ENCODE results near the gene INTS13. TPM values are rescaled to one million over a fixed set of nuclear protein-coding genes. Genes with fewer than 3 reads are reported as not detected.
"Not testable (repeated sequence)": the region's sequence is repeated elsewhere in the genome, so short reads cannot be mapped to it uniquely, and the experiment has no call there.

Gene INTS13
- total and polyA plus RNA-seq, 4 donors: 33.1 to 35.3 (median 34.5) TPM

DNA sequence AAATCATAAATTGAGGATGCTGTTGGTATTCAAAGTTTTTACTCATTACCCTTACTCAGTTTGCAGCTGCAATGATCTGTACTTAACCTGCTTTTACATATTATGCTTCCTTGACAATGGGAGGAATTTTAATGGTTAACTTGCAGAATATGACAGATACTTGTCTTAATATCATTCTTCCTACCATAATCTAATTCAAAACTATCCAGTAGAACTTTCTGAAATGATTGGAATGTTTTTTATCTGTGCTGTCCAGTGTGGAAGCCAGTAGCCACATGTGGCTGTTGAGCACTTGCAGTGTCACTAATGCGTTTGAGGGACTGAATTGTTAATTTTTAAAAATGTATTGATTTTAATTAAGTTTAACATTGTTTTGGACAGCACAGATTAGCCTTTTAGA, 24.0 kb upstream of the INTS13 start:
- DNase-seq (ENCODE audit: low read depth in 4 of 6, low spot score in 6 of 6): no peak
- H3K36me3 ChIP-seq (ENCODE audit: control insufficient read depth, insufficient read depth, low read length): peaks cover 3% of the 10 kb centered on the region
- H3K4me1 ChIP-seq (ENCODE audit: control insufficient read depth, insufficient read depth, low read length): no peaks in the 10 kb centered on the region
- H3K9me3 ChIP-seq (ENCODE audit: control insufficient read depth, insufficient read depth, low read length): no peaks in the 10 kb centered on the region
- no peak overlapping the region for H3K27ac ChIP-seq (ENCODE audit: low read depth, low read length)
- H3K27me3 ChIP-seq (ENCODE audit: control insufficient read depth, insufficient read depth, low read length): no peaks in the 10 kb centered on the region
- no peak overlapping the region for H3K4me3 ChIP-seq (ENCODE audit: low read depth, low read length)
- 100% methylated on average over 1 of the region's 1 CpG for WGBS (ENCODE audit: insufficient coverage)

DNA sequence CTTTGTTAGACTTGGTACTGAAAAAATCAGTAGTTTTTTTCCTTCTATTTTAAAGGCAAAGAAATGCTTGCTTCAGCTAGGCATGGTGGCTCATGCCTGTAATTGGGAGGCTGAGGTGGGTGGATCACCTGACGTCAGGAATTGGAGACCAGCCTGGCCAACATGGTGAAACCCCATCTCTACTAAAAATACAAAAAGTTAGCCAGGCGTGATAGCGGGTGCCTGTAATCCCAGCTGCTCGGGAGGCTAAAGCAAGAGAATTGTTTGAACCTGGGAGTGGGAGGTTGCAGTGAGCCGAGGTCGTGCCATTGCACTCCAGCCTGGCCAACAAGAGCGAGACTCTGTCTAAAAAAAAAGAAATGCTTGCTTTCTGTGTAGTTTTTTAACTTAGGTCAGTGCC, 23.6 kb upstream of the INTS13 start:
- H3K36me3 ChIP-seq (ENCODE audit: control insufficient read depth, insufficient read depth, low read length); DNase-seq (ENCODE audit: low read depth in 4 of 6, low spot score in 6 of 6); H3K4me1 ChIP-seq (ENCODE audit: control insufficient read depth, insufficient read depth, low read length); H3K27me3 ChIP-seq (ENCODE audit: control insufficient read depth, insufficient read depth, low read length); H3K4me3 ChIP-seq (ENCODE audit: low read depth, low read length); H3K27ac ChIP-seq (ENCODE audit: low read depth, low read length); H3K9me3 ChIP-seq (ENCODE audit: control insufficient read depth, insufficient read depth, low read length): not testable (repeated sequence)
- WGBS (ENCODE audit: insufficient coverage): 88% methylated on average over 5 of the region's 7 CpGs

DNA sequence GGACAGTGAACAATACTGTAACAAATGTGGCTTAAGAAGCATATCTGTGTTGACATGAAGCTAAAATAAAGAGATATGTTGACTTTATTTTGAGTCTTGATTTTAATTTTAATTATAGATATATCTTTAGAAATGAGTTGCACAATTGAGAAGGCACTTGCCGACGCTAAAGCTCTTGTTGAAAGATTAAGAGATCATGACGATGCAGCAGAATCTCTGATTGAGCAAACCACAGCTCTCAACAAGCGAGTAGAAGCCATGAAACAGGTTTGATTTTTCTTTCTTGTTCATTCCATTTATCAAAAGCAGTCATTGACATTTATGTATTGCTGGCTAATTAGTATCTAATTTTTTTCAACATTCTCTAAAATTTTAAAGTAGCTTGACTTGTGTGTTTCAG, 16.2 kb upstream of the INTS13 start:
- Histone ChIP-seq H3K4me3 (ENCODE audit: low read depth, low read length) (no peak overlapping the region), H3K4me1 (ENCODE audit: control insufficient read depth, insufficient read depth, low read length) (no peaks in the 10 kb centered on the region), H3K9me3 (ENCODE audit: control insufficient read depth, insufficient read depth, low read length) (no peaks in the 10 kb centered on the region), H3K36me3 (ENCODE audit: control insufficient read depth, insufficient read depth, low read length) (peaks cover 3% of the 10 kb centered on the region), H3K27ac (ENCODE audit: low read depth, low read length) (no peak overlapping the region), H3K27me3 (ENCODE audit: control insufficient read depth, insufficient read depth, low read length) (no peaks in the 10 kb centered on the region)
- WGBS (ENCODE audit: insufficient coverage): 100% methylated on average over 2 of the region's 4 CpGs
- DNase-seq (ENCODE audit: low read depth in 4 of 6, low spot score in 6 of 6): no peak

DNA sequence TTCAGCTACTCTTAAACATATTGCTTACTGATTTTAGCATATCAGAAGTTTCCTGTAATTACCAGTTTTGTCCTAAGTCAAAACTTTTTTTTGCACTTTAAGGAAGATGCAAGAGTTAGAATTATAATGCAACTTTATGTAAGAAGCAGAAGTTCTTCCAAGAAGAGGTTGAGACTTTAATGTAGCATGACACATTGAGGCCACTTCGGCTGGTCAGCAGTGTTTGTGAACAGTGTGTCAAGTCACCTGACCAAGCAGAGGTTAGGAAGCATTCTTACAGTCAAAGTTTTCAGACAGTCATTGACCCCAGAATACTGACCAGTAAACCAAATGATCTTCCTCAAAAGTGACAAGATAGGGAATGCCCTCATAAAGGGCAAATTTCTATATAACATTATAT, 15.7 kb upstream of the INTS13 start:
- H3K4me3 ChIP-seq (ENCODE audit: low read depth, low read length): no peak overlapping the region
- DNase-seq (ENCODE audit: low read depth in 4 of 6, low spot score in 6 of 6): no peak
- no peaks in the 10 kb centered on the region for H3K4me1 ChIP-seq (ENCODE audit: control insufficient read depth, insufficient read depth, low read length)
- no peaks in the 10 kb centered on the region for H3K9me3 ChIP-seq (ENCODE audit: control insufficient read depth, insufficient read depth, low read length)
- no peaks in the 10 kb centered on the region for H3K27me3 ChIP-seq (ENCODE audit: control insufficient read depth, insufficient read depth, low read length)
- peaks cover 3% of the 10 kb centered on the region for H3K36me3 ChIP-seq (ENCODE audit: control insufficient read depth, insufficient read depth, low read length)
- WGBS (ENCODE audit: insufficient coverage): 78% methylated on average over 1 of the region's 1 CpG
- H3K27ac ChIP-seq (ENCODE audit: low read depth, low read length): no peak overlapping the region

DNA sequence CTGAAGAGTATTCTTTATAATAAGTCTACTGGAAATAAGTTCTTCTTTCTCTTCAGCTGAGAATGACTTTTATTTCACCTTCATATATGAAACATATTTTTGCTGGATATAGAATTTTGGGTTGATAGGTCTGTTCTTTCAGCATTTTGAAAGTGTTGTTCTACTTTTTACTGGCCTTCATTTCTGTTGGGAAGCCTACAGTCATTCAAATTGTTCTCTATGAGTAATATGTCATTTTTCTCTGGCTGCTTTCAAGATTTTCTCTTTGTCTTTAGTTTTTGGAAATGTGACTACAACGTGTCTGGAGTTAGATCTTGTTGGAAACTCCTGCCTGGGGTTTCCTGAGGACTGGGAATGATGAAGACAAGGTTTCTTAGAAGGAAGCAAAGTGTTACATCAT, 10.5 kb upstream of the INTS13 start:
- no peaks in the 10 kb centered on the region for H3K4me1 ChIP-seq (ENCODE audit: control insufficient read depth, insufficient read depth, low read length)
- H3K4me3 ChIP-seq (ENCODE audit: low read depth, low read length): no peak overlapping the region
- DNase-seq (ENCODE audit: low read depth in 4 of 6, low spot score in 6 of 6): no peak
- peaks cover 3% of the 10 kb centered on the region for H3K9me3 ChIP-seq (ENCODE audit: control insufficient read depth, insufficient read depth, low read length)
- no peaks in the 10 kb centered on the region for H3K36me3 ChIP-seq (ENCODE audit: control insufficient read depth, insufficient read depth, low read length)
- H3K27me3 ChIP-seq (ENCODE audit: control insufficient read depth, insufficient read depth, low read length): no peaks in the 10 kb centered on the region
- H3K27ac ChIP-seq (ENCODE audit: low read depth, low read length): no peak overlapping the region
- 100% methylated on average over 1 of the region's 1 CpG for WGBS (ENCODE audit: insufficient coverage)

DNA sequence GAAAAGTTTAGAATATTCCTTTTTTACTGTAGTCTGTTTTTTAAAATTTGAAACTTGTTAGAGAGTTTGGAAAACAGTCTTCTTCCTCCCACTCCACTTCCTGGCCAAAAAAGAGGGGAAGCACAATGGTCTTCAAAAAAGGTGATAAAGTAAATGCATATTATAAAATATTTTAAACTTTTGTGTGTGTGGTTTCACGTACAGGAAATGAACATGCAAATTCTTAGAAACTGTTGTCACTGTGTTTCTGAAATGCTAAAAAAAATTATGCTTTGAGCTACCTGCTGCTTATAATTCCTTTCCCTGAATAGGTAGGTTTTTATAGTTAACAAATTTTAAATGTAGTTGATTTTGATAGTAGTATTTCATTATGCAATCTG, 3.4 kb upstream of the INTS13 start:
- Histone ChIP-seq H3K9me3 (ENCODE audit: control insufficient read depth, insufficient read depth, low read length) (peaks cover 3% of the 10 kb centered on the region), H3K36me3 (ENCODE audit: control insufficient read depth, insufficient read depth, low read length) (no peaks in the 10 kb centered on the region), H3K27ac (ENCODE audit: low read depth, low read length) (no peak overlapping the region), H3K27me3 (ENCODE audit: control insufficient read depth, insufficient read depth, low read length) (no peaks in the 10 kb centered on the region), H3K4me1 (ENCODE audit: control insufficient read depth, insufficient read depth, low read length) (no peaks in the 10 kb centered on the region), H3K4me3 (ENCODE audit: low read depth, low read length) (no peak overlapping the region)
- no peak for DNase-seq (ENCODE audit: low read depth in 4 of 6, low spot score in 6 of 6)
- WGBS (ENCODE audit: insufficient coverage): no CpG with 5 or more reads among the region's 1 CpG

DNA sequence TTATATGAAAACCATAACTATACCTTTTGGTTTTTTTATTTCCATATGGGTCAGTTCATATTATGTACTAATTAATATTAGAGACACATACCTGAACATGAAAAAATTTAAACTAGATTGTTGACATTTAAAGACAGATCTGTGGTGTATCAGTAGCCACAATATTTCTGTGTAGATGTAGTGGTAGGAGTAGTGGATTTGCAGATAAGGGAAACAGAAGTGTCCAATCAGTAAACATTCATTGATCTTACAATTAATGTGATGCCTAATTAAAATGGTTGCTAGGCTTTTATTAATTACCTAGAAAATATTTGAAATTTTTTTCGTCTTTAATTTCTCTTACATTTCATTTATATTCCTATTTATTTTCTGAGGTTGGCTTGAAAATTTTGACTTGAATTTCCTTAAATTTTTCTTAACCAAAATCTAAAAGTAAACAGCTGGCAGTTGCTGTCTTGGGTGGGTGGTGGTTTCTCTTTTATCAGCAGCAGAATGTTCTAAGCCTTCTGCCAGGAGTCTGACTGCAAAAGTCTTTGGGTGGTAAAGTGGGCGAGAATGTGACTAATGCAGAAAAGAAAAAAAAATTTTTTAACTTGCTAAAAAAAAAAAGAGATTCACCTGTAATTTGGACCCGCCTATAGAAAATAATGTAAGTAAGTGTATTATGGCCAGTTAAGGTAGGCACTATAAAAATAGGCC, 2.9 kb upstream of the INTS13 start:
- no peak for DNase-seq (ENCODE audit: low read depth in 4 of 6, low spot score in 6 of 6)
- H3K4me3 ChIP-seq (ENCODE audit: low read depth, low read length): no peak overlapping the region
- no peaks in the 10 kb centered on the region for H3K4me1 ChIP-seq (ENCODE audit: control insufficient read depth, insufficient read depth, low read length)
- H3K27me3 ChIP-seq (ENCODE audit: control insufficient read depth, insufficient read depth, low read length): no peaks in the 10 kb centered on the region
- no CpG with 5 or more reads among the region's 3 CpGs for WGBS (ENCODE audit: insufficient coverage)
- H3K9me3 ChIP-seq (ENCODE audit: control insufficient read depth, insufficient read depth, low read length): peaks cover 3% of the 10 kb centered on the region
- no peak overlapping the region for H3K27ac ChIP-seq (ENCODE audit: low read depth, low read length)
- H3K36me3 ChIP-seq (ENCODE audit: control insufficient read depth, insufficient read depth, low read length): no peaks in the 10 kb centered on the region

DNA sequence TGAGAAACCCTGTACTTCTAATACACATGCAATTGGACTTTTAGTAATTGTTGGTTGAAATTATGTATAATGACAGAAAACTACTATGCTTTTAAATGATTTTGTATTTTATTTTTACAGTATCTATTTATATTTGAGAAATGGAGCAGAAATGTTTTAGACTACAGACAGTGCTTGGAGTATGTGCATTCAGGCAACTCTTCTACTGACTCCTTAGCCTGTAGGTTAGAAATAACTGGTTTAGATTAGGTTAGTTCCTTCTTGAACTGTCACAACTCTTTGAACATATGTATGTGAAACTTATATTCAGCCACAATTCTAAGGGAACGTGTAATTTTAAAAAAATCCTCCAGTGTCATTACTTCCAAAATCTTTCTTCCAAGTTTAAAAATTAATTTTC, 2.2 kb upstream of the INTS13 start:
- H3K4me1 ChIP-seq (ENCODE audit: control insufficient read depth, insufficient read depth, low read length): no peaks in the 10 kb centered on the region
- H3K36me3 ChIP-seq (ENCODE audit: control insufficient read depth, insufficient read depth, low read length): no peaks in the 10 kb centered on the region
- H3K9me3 ChIP-seq (ENCODE audit: control insufficient read depth, insufficient read depth, low read length): peaks cover 3% of the 10 kb centered on the region
- DNase-seq (ENCODE audit: low read depth in 4 of 6, low spot score in 6 of 6): no peak
- peak overlapping the region; percentile 92 for H3K4me3 ChIP-seq (ENCODE audit: low read depth, low read length)
- H3K27me3 ChIP-seq (ENCODE audit: control insufficient read depth, insufficient read depth, low read length): no peaks in the 10 kb centered on the region
- no CpG with 5 or more reads among the region's 1 CpG for WGBS (ENCODE audit: insufficient coverage)
- H3K27ac ChIP-seq (ENCODE audit: low read depth, low read length): no peak overlapping the region

DNA sequence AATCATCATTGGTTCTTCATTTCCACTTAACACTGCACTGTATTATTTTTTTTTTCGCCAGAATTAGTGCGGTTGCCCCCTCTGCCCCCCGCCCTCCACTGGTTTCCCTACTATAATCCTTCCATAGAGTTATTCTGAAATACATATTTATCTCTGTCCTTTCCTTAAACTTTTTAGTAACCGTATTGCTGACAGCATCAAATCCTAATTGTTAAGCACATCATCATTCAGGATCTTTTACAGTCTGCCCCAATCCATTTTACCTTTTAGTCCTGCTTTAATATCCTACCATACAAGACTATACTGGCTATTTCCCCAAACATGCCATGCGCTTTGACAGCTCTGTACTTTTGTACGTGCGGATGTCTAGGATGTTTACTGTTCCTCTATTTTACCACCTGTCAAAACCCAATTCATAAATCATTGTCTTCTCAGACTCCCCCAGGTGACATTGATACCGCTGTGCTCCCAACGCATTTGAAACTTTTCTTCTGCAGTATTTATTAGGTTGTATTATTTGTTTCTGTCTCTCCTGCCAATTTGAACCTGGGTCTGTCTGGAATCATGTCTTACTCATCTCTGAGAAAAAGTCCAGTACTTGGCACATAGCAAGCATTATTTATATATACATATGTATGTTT, 1.5 kb upstream of the INTS13 start:
- Histone ChIP-seq H3K4me1 (ENCODE audit: control insufficient read depth, insufficient read depth, low read length) (no peaks in the 10 kb centered on the region), H3K36me3 (ENCODE audit: control insufficient read depth, insufficient read depth, low read length) (no peaks in the 10 kb centered on the region), H3K27ac (ENCODE audit: low read depth, low read length) (peak overlapping the region; percentile 97), H3K9me3 (ENCODE audit: control insufficient read depth, insufficient read depth, low read length) (peaks cover 1% of the 10 kb centered on the region), H3K27me3 (ENCODE audit: control insufficient read depth, insufficient read depth, low read length) (no peaks in the 10 kb centered on the region), H3K4me3 (ENCODE audit: low read depth, low read length) (peak overlapping the region; percentile 92)
- 6% methylated on average over 7 of the region's 9 CpGs for WGBS (ENCODE audit: insufficient coverage)
- peak in 1 of 6 donors; percentile 4 for DNase-seq (ENCODE audit: low read depth in 4 of 6, low spot score in 6 of 6)

DNA sequence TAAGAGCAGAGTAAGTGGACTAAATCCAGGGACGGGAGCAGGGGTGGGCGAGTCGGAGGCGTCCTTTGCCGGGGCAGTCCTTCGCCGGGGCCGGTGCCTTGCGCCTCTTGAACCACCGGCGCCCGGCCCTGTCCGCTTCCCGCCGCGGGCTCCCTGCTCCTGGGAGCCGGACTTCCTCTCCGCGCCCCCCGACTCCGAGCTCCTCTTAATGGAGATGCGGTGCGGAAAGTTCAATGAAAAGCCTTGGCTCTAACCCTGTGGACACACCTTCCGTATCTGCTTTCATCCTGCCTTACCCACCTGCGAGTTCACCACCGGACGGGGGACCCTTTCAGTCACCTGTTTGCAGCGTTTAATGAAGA, 901 bp upstream of the INTS13 start:
- no peaks in the 10 kb centered on the region for H3K4me1 ChIP-seq (ENCODE audit: control insufficient read depth, insufficient read depth, low read length)
- no peaks in the 10 kb centered on the region for H3K36me3 ChIP-seq (ENCODE audit: control insufficient read depth, insufficient read depth, low read length)
- WGBS (ENCODE audit: insufficient coverage): 0% methylated on average over 27 of the region's 28 CpGs
- peak overlapping the region; percentile 92 for H3K4me3 ChIP-seq (ENCODE audit: low read depth, low read length)
- peak overlapping the region; percentile 97 for H3K27ac ChIP-seq (ENCODE audit: low read depth, low read length)
- no peak for DNase-seq (ENCODE audit: low read depth in 4 of 6, low spot score in 6 of 6)
- no peaks in the 10 kb centered on the region for H3K9me3 ChIP-seq (ENCODE audit: control insufficient read depth, insufficient read depth, low read length)
- H3K27me3 ChIP-seq (ENCODE audit: control insufficient read depth, insufficient read depth, low read length): no peaks in the 10 kb centered on the region
